SK-N-SH (cell line): ENCODE measurements around the gene ST7. TPM values are rescaled to one million over a fixed set of nuclear protein-coding genes. Genes with fewer than 3 reads are reported as not detected.

ENCODE experiments used
- CTCF ChIA-PET: fragments of 300-600, 350-600 bp; formaldehyde crosslinking; extraction: SDS; loops from one replicate; lab custom pipeline; 2021; lab: Yijun Ruan, JAX
- POLR2A ChIA-PET: fragments of 350-600 bp; sonication (Branson Sonifier 250); formaldehyde crosslinking; extraction: SDS; loops from one replicate; lab custom pipeline; 2020; ENCODE audit warnings: antibody characterized with exemption, inconsistent platforms; lab: Yijun Ruan, JAX
- DNase-seq: peaks from one replicate; pipeline ENCODE4 v3.0.0; 2012
- H2AFZ ChIP-seq: fragments of 200-600 bp; sonication (generic); 2 replicates; pipeline ENCODE4 v1.8.1; 2016; ENCODE audit warnings: antibody characterized with exemption, mild to moderate bottlenecking, low read depth
- H3F3A ChIP-seq: fragments of 200-600 bp; sonication (generic); replicated peaks from 2 replicates; pipeline ENCODE3; 2016; ENCODE audit warnings: antibody characterized with exemption, mild to moderate bottlenecking; ENCODE audit not compliant: insufficient read depth
- H3K27ac ChIP-seq, 2 experiments: fragments of 200-500 bp in 1 of 2; fragments of 200-600 bp in 1 of 2; sonication (Bioruptor generic) in 1 of 2; sonication (generic), shearing (Covaris generic) in 1 of 2; 2 replicates each; pipeline versions ENCODE4 v1.5.1 to v1.6.1; 2014 to 2016; ENCODE audit warnings: low read depth in 2 of 2, inconsistent platforms in 1 of 2, low read length in 1 of 2, mild to moderate bottlenecking in 1 of 2, mixed read lengths in 1 of 2
- H3K27me3 ChIP-seq: fragments of 200-600 bp; sonication (generic), shearing (Covaris generic); 2 replicates; pipeline ENCODE4 v1.6.1; 2016; ENCODE audit warnings: mixed run types; ENCODE audit not compliant: insufficient read depth
- H3K36me3 ChIP-seq, 2 experiments: fragments of 200-500 bp in 1 of 2; fragments of 200-600 bp in 1 of 2; sonication (Bioruptor generic) in 1 of 2; sonication (generic) in 1 of 2; replicated peaks in 1 of 2; 2 replicates each; pipeline versions ENCODE3 to v1.5.1; 2014 to 2016; ENCODE audit warnings: low read length in 1 of 2, mild to moderate bottlenecking in 1 of 2; ENCODE audit not compliant: insufficient read depth in 2 of 2, control insufficient read depth in 1 of 2
- H3K4me1 ChIP-seq, 2 experiments: fragments of 200-500 bp in 1 of 2; fragments of 200-600 bp in 1 of 2; sonication (Bioruptor generic) in 1 of 2; sonication (generic), shearing (Covaris generic) in 1 of 2; 2 replicates each; pipeline versions ENCODE4 v1.5.1 to v1.6.1; 2014 to 2016; ENCODE audit warnings: low read depth in 1 of 2, low read length in 1 of 2, mixed run types in 1 of 2; ENCODE audit not compliant: insufficient read depth in 2 of 2, control insufficient read depth in 1 of 2
- H3K4me2 ChIP-seq: fragments of 200-600 bp; sonication (generic), shearing (Covaris generic); 2 replicates; pipeline ENCODE4 v1.6.1; 2017; ENCODE audit warnings: mixed run types
- H3K4me3 ChIP-seq, 2 experiments: fragments of 200-500 bp in 1 of 2; fragments of 200-600 bp in 1 of 2; sonication (Bioruptor generic) in 1 of 2; sonication (generic), shearing (Covaris generic) in 1 of 2; 2 replicates each; pipeline versions ENCODE4 v1.5.1 to v1.8.1; 2014 to 2016; ENCODE audit warnings: low read depth in 2 of 2, inconsistent platforms in 1 of 2, low read length in 1 of 2, mild to moderate bottlenecking in 1 of 2, mixed read lengths in 1 of 2, moderate library complexity in 1 of 2
- H3K79me2 ChIP-seq: fragments of 200-600 bp; sonication (generic); 2 replicates; pipeline ENCODE4 v1.8.1; 2017; ENCODE audit warnings: mild to moderate bottlenecking; ENCODE audit not compliant: insufficient read depth
- H3K9ac ChIP-seq: fragments of 200-600 bp; sonication (generic); 2 replicates; pipeline ENCODE4 v1.6.1; 2017; ENCODE audit warnings: mixed run types
- H3K9me2 ChIP-seq: fragments of 200-600 bp; sonication (generic); 2 replicates; pipeline ENCODE4 v1.6.1; 2017; ENCODE audit warnings: mixed run types
- H3K9me3 ChIP-seq: fragments of 200-600 bp; sonication (generic); 2 replicates; pipeline ENCODE4 v1.6.1; 2017; ENCODE audit warnings: mixed run types, mild to moderate bottlenecking, moderate library complexity
- H4K20me1 ChIP-seq: fragments of 200-600 bp; sonication (generic); 2 replicates; pipeline ENCODE4 v1.6.1; 2017; ENCODE audit warnings: mild to moderate bottlenecking, mixed run types; ENCODE audit not compliant: insufficient read depth
- EZH2phosphoT487 ChIP-seq: fragments of 200-600 bp; sonication (generic); IDR thresholded peaks from 2 replicates; pipeline ENCODE4 v1.6.1; 2017; ENCODE audit warnings: low read depth, mixed run types, mild to moderate bottlenecking, antibody characterized with exemption, moderate library complexity, borderline replicate concordance
- GABPA ChIP-seq: IDR thresholded peaks from 2 replicates; pipeline ENCODE4 v1.4.0; 2012; ENCODE audit warnings: low read depth, mild to moderate bottlenecking
- MXI1 ChIP-seq: IDR thresholded peaks from 2 replicates; pipeline ENCODE4 v1.6.1; 2012; ENCODE audit warnings: mild to moderate bottlenecking, low read depth, low read length, improper control_type of control experiment
- NRF1 ChIP-seq: IDR thresholded peaks from 2 replicates; pipeline ENCODE4 v1.6.1; 2012; ENCODE audit warnings: low read depth, mild to moderate bottlenecking, low read length
- POLR2AphosphoS5 ChIP-seq: IDR thresholded peaks from 2 replicates; pipeline ENCODE4 v1.6.1; 2012; ENCODE audit warnings: low read depth, low read length
- RAD21 ChIP-seq: IDR thresholded peaks from 2 replicates; pipeline ENCODE4 v1.6.1; 2012; ENCODE audit warnings: mild to moderate bottlenecking, low read length
- RFX5 ChIP-seq: IDR thresholded peaks from 2 replicates; pipeline ENCODE4 v1.6.1; 2012; ENCODE audit warnings: mild to moderate bottlenecking, improper control_type of control experiment, low read length
- SMC3 ChIP-seq: IDR thresholded peaks from 2 replicates; pipeline ENCODE4 v1.6.1; 2012; ENCODE audit warnings: low read depth, low read length, improper control_type of control experiment
- TAF1 ChIP-seq: IDR thresholded peaks from 2 replicates; pipeline ENCODE4 v1.6.1; 2012; ENCODE audit warnings: low read depth, mild to moderate bottlenecking, low read length, moderate library complexity, borderline replicate concordance
- TEAD4 ChIP-seq: IDR thresholded peaks from 2 replicates; pipeline ENCODE4 v1.4.0; 2012; ENCODE audit warnings: mild to moderate bottlenecking, borderline replicate concordance; ENCODE audit not compliant: insufficient read depth
- WGBS: methylation state at CpG from one replicate; pipeline ENCODE4 v1.1.6; 2017; ENCODE audit warnings: low lambda C conversion rate; 5-methylcytosine and 5-hydroxymethylcytosine counted together
- polyA plus RNA-seq, 3 experiments: library from polyadenylated mRNA; depleted of rRNA; stranded (reverse); fragments of >200 nt; gene quantifications; 2 replicates each; pipeline ENCODE4 v1.2.3, GENCODE V29; 2012
- TF ChIP-seq, protein P1 (sequence below): IDR thresholded peaks from 2 replicates; pipeline ENCODE4 v1.6.1; 2012; ENCODE audit warnings: mild to moderate bottlenecking, low read depth, low read length, moderate library complexity
- TF ChIP-seq, protein P2 (sequence below): IDR thresholded peaks from 2 replicates; pipeline ENCODE4 v1.4.0; 2012; ENCODE audit warnings: low read depth
- TF ChIP-seq, protein P3 (sequence below): fragments of 150-350 bp; IDR thresholded peaks from 2 replicates; pipeline ENCODE4 v1.6.1; 2017; ENCODE audit warnings: antibody characterized with exemption, low read length, low read depth, borderline replicate concordance

The ST7 gene
- polyA plus RNA-seq, 1 of the 3 experiments (the other 2 are of a cell fraction): 23.5 TPM

DNA sequence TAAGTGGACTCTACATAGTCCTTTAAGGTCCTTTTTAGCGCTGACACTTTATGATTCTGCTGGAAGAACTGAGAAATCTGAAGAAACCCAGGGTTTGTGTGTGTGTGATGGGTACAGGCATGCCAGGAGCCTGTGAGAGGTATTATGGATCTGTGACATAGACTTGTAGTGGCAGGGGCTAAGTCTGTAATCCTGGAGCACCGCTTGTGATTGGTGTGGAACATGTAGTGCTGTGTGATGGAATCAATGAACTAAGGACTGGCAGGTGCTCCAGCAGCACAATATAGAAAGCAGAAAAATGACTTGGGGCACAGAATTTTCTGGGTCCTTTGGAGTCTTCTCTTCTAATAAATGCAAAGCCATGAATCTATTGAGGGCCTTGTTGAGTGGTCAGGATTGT lies 163.9 kb downstream of the ST7 start:
- H3K9me2 ChIP-seq: no peaks in the 10 kb centered on the region
- no peaks in the 10 kb centered on the region for H4K20me1 ChIP-seq
- H3K9ac ChIP-seq: no peak overlapping the region
- peaks cover 0 to 4% of the 10 kb centered on the region in 2 experiments for H3K36me3 ChIP-seq
- no peak overlapping the region for H3K27ac ChIP-seq
- POLR2A ChIA-PET: no interaction called here
- no peak overlapping the region for H3K4me3 ChIP-seq
- 100% methylated on average over 2 of the region's 2 CpGs for WGBS
- H3K4me2 ChIP-seq: no peak overlapping the region
- no peaks in the 10 kb centered on the region for H3K9me3 ChIP-seq
- DNase-seq: no peak
- no peak for TF ChIP-seq POLR2AphosphoS5
- no peak for TF ChIP-seq GABPA
- H3K27me3 ChIP-seq: no peaks in the 10 kb centered on the region
- H3F3A ChIP-seq: no peaks in the 10 kb centered on the region
- CTCF ChIA-PET: interaction anchor here (0.7 to 14.9 kb wide), 5 partner anchors 11 to 344 kb away, joined by 3 to 668 read pairs (median 41); no protein-coding TSS in a partner anchor
- H3K4me1 ChIP-seq: peaks cover 0 to 5% of the 10 kb centered on the region in 2 experiments; a peak in 2 of 4 replicates
- no peak overlapping the region for H2AFZ ChIP-seq
- H3K79me2 ChIP-seq: no peaks in the 10 kb centered on the region

DNA sequence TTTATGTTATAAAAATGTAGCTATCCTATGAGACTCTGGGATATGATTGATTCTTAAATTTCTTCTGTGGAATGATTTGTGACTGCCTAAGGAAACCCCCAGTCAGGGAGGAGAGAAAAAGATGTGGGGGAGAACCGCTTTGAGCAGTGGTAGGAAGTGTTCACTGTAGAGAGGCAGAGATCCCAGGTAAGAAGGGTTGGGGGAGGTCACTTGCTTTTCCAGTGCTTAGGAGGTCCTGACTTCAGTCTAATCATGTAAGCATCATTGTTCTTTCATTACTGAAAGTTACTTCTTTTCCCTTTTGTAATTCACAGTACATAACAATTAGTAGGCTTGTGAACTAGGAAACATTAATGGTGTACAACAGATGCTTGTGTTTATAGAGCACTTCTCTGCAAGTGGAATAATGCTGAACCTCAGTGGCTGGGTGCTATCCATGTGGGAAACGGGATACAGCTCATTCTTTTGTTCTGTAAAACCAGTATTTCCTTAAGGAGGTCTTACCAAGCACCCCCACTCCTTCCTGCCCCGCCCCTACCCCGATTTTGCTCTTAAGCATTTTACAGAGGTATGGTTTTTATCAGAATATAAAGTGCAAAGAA lies 165.4 kb downstream of the ST7 start:
- CTCF ChIA-PET: interaction anchor here (0.7 to 14.9 kb wide), 33 partner anchors 9 to 233 kb away, joined by 3 to 668 read pairs (median 4); no protein-coding TSS in a partner anchor
- H3K79me2 ChIP-seq: no peaks in the 10 kb centered on the region
- no peaks in the 10 kb centered on the region for H3K9me3 ChIP-seq
- no peak overlapping the region for H2AFZ ChIP-seq
- H3K4me1 ChIP-seq: peaks cover 6 to 14% of the 10 kb centered on the region in 2 experiments
- POLR2A ChIA-PET: no interaction called here
- no peaks in the 10 kb centered on the region for H3K9me2 ChIP-seq
- H3K36me3 ChIP-seq: peaks cover 0 to 10% of the 10 kb centered on the region in 2 experiments
- no peak overlapping the region for H3K27ac ChIP-seq
- peaks cover 4% of the 10 kb centered on the region for H3F3A ChIP-seq
- H3K27me3 ChIP-seq: no peaks in the 10 kb centered on the region
- no peak overlapping the region for H3K9ac ChIP-seq
- WGBS: 89% methylated on average over 4 of the region's 4 CpGs
- no peak for DNase-seq
- no peak overlapping the region for H3K4me2 ChIP-seq
- no peak overlapping the region for H3K4me3 ChIP-seq
- TF ChIP-seq, protein P1, sequence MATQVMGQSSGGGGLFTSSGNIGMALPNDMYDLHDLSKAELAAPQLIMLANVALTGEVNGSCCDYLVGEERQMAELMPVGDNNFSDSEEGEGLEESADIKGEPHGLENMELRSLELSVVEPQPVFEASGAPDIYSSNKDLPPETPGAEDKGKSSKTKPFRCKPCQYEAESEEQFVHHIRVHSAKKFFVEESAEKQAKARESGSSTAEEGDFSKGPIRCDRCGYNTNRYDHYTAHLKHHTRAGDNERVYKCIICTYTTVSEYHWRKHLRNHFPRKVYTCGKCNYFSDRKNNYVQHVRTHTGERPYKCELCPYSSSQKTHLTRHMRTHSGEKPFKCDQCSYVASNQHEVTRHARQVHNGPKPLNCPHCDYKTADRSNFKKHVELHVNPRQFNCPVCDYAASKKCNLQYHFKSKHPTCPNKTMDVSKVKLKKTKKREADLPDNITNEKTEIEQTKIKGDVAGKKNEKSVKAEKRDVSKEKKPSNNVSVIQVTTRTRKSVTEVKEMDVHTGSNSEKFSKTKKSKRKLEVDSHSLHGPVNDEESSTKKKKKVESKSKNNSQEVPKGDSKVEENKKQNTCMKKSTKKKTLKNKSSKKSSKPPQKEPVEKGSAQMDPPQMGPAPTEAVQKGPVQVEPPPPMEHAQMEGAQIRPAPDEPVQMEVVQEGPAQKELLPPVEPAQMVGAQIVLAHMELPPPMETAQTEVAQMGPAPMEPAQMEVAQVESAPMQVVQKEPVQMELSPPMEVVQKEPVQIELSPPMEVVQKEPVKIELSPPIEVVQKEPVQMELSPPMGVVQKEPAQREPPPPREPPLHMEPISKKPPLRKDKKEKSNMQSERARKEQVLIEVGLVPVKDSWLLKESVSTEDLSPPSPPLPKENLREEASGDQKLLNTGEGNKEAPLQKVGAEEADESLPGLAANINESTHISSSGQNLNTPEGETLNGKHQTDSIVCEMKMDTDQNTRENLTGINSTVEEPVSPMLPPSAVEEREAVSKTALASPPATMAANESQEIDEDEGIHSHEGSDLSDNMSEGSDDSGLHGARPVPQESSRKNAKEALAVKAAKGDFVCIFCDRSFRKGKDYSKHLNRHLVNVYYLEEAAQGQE: no peak
- TF ChIP-seq SMC3: no peak
- no peak for TF ChIP-seq RAD21
- TF ChIP-seq TAF1: no peak
- no peak for TF ChIP-seq TEAD4
- TF ChIP-seq EZH2phosphoT487: no peak
- TF ChIP-seq, protein P2, sequence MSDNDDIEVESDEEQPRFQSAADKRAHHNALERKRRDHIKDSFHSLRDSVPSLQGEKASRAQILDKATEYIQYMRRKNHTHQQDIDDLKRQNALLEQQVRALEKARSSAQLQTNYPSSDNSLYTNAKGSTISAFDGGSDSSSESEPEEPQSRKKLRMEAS: no peak
- TF ChIP-seq NRF1: no peak
- TF ChIP-seq, protein P3, sequence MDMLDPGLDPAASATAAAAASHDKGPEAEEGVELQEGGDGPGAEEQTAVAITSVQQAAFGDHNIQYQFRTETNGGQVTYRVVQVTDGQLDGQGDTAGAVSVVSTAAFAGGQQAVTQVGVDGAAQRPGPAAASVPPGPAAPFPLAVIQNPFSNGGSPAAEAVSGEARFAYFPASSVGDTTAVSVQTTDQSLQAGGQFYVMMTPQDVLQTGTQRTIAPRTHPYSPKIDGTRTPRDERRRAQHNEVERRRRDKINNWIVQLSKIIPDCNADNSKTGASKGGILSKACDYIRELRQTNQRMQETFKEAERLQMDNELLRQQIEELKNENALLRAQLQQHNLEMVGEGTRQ: no peak
- TF ChIP-seq RFX5: no peak
- TF ChIP-seq MXI1: no peak
- TF ChIP-seq, all 33 proteins: peak for 0
- no peaks in the 10 kb centered on the region for H4K20me1 ChIP-seq
